ENCODE results near the gene NDE1. TPM values are rescaled to one million over a fixed set of nuclear protein-coding genes. Genes with fewer than 3 reads are reported as not detected.

Gene NDE1
- polyA plus RNA-seq, 1 experiment: 25.6 TPM

GRCh38 chr16:15770512-15770911, 120.5 kb downstream of the NDE1 start:
- POLR2A ChIA-PET: interaction anchor here (0.5 kb wide), 1 partner anchor 11 kb away, joined by 5 read pairs; no protein-coding TSS in a partner anchor
- DNase-seq (ENCODE audit: low read depth): no peak
- Histone ChIP-seq H3K36me3 (ENCODE audit: control insufficient read depth, insufficient read depth, low read length) (no peaks in the 10 kb centered on the region), H3K4me3 (ENCODE audit: low read depth, low read length) (no peak overlapping the region), H3K27me3 (ENCODE audit: control insufficient read depth, insufficient read depth, low read length) (no peaks in the 10 kb centered on the region; the same call in 1 of the 2 replicates)
- TF ChIP-seq CTCF (IDR thresholded peaks at IDR 0.05; ENCODE audit: insufficient read depth, low read depth, low read length): no peak
- CTCF ChIA-PET: interaction anchor here (0.7 to 3.8 kb wide), 5 partner anchors 11 to 52 kb away, joined by 3 to 33 read pairs (median 5); no protein-coding TSS in a partner anchor

- ChIA-PET CTCF (interaction anchor here (1.0 to 3.8 kb wide), 2 partner anchors 16 to 51 kb away, joined by 3 to 33 read pairs; no protein-coding TSS in a partner anchor), POLR2A (no interaction called here)
- TF ChIP-seq CTCF (IDR thresholded peaks at IDR 0.05; ENCODE audit: insufficient read depth, low read depth, low read length): no peak
- Histone ChIP-seq H3K27me3 (ENCODE audit: control insufficient read depth, insufficient read depth, low read length) (peaks cover under 1% of the 10 kb centered on the region), H3K36me3 (ENCODE audit: control insufficient read depth, insufficient read depth, low read length) (no peaks in the 10 kb centered on the region), H3K4me3 (ENCODE audit: low read depth, low read length) (no peak overlapping the region)
- no peak for DNase-seq (ENCODE audit: low read depth)
These were observed 121.6 kb downstream of the NDE1 start for GRCh38 chr16:15771694-15772093.

- ChIA-PET CTCF (interaction anchor here (3.8 kb wide), 1 partner anchor 50 kb away, joined by 33 read pairs; no protein-coding TSS in a partner anchor), POLR2A (no interaction called here)
- Histone ChIP-seq H3K4me3 (ENCODE audit: low read depth, low read length) (no peak overlapping the region), H3K27me3 (ENCODE audit: control insufficient read depth, insufficient read depth, low read length) (peaks cover 2% of the 10 kb centered on the region), H3K36me3 (ENCODE audit: control insufficient read depth, insufficient read depth, low read length) (no peaks in the 10 kb centered on the region)
- DNase-seq (ENCODE audit: low read depth): no peak
- TF ChIP-seq CTCF (IDR thresholded peaks at IDR 0.05; ENCODE audit: insufficient read depth, low read depth, low read length): no peak
These were observed 122.7 kb downstream of the NDE1 start for GRCh38 chr16:15772579-15773293.

- DNase-seq (ENCODE audit: low read depth): no peak
- TF ChIP-seq CTCF (IDR thresholded peaks at IDR 0.05; ENCODE audit: insufficient read depth, low read depth, low read length): no peak
- ChIA-PET POLR2A (no interaction called here), CTCF (interaction anchor here (1.7 kb wide), 1 partner anchor 8 kb away, joined by 10 read pairs; no protein-coding TSS in a partner anchor)
- H3K27me3 ChIP-seq (ENCODE audit: control insufficient read depth, insufficient read depth, low read length): peaks cover 2% of the 10 kb centered on the region
- no peaks in the 10 kb centered on the region for H3K36me3 ChIP-seq (ENCODE audit: control insufficient read depth, insufficient read depth, low read length)
- H3K4me3 ChIP-seq (ENCODE audit: low read depth, low read length): no peak overlapping the region
These were observed 123.9 kb downstream of the NDE1 start for GRCh38 chr16:15773968-15774367.

- CTCF ChIA-PET: interaction anchor here (1.7 kb wide), 1 partner anchor 9 kb away, joined by 10 read pairs; no protein-coding TSS in a partner anchor
These were observed 125.2 kb downstream of the NDE1 start for GRCh38 chr16:15775209-15775608.

More at GRCh38 chr16:15775209-15775608, 125.2 kb downstream of the NDE1 start:
- Histone ChIP-seq H3K36me3 (ENCODE audit: control insufficient read depth, insufficient read depth, low read length) (no peaks in the 10 kb centered on the region), H3K27me3 (ENCODE audit: control insufficient read depth, insufficient read depth, low read length) (peaks cover 2% of the 10 kb centered on the region), H3K4me3 (ENCODE audit: low read depth, low read length) (no peak overlapping the region)
- no peak for TF ChIP-seq CTCF (IDR thresholded peaks at IDR 0.05; ENCODE audit: insufficient read depth, low read depth, low read length)
- POLR2A ChIA-PET: no interaction called here
- no peak for DNase-seq (ENCODE audit: low read depth)

Data from BJ (cell line).